IMR-90 (cell line): ENCODE results near the gene ADSS1. TPM values are rescaled to one million over a fixed set of nuclear protein-coding genes. Genes with fewer than 3 reads are reported as not detected.

Source experiments
- ATAC-seq: fragments of 200-7000 bp; cut with Tn5 transposase; 2 replicates; pipeline ENCODE4 v1.9.1; 2020; ENCODE audit warnings: low read depth, mild to moderate bottlenecking, moderate library complexity
- BruUV-seq: library from RNA; stranded (reverse); fragments of 400-500 nt; replicated peaks from 2 replicates; lab custom pipeline; 2021; lab: Mats Ljungman, UMichigan
- CTCF ChIA-PET: fragments of 300-600 bp; formaldehyde crosslinking; extraction: SDS; loops from one replicate; lab custom pipeline; 2021; ENCODE audit warnings: antibody characterized with exemption; lab: Yijun Ruan, JAX
- POLR2A ChIA-PET: fragments of 300-600 bp; sonication (Branson Sonifier 250); formaldehyde crosslinking; loops from one replicate; lab custom pipeline; 2022; ENCODE audit warnings: antibody characterized with exemption; ENCODE audit not compliant: unreplicated experiment; lab: Charles Lee
- DNase-seq: peaks from one replicate; pipeline ENCODE4 v3.0.0; 2013
- H2AFZ ChIP-seq: replicated peaks from 2 replicates; pipeline ENCODE3; 2013; ENCODE audit warnings: low read length, mild to moderate bottlenecking; ENCODE audit not compliant: poor library complexity
- H2AK5ac ChIP-seq: 2 replicates; pipeline ENCODE4 v1.6.1; 2013; ENCODE audit warnings: low read depth, low read length, inconsistent platforms
- H2AK9ac ChIP-seq: replicated peaks from 2 replicates; pipeline ENCODE3; 2013; ENCODE audit warnings: mild to moderate bottlenecking, low read depth, low read length, moderate library complexity; ENCODE audit not compliant: poor library complexity
- H2BK120ac ChIP-seq: 2 replicates; pipeline ENCODE4 v1.6.1; 2013; ENCODE audit warnings: low read depth, low read length, inconsistent platforms
- H2BK15ac ChIP-seq: 3 replicates; pipeline ENCODE4 v1.6.1; 2013; ENCODE audit warnings: low read depth, low read length, inconsistent platforms
- H2BK20ac ChIP-seq: 2 replicates; pipeline ENCODE4 v1.6.1; 2013; ENCODE audit warnings: low read depth, mild to moderate bottlenecking, inconsistent platforms, low read length, moderate library complexity
- H2BK5ac ChIP-seq: 2 replicates; pipeline ENCODE4 v1.6.1; 2013; ENCODE audit warnings: mild to moderate bottlenecking, low read depth, low read length, inconsistent platforms; ENCODE audit not compliant: poor library complexity, severe bottlenecking
- H3K14ac ChIP-seq: replicated peaks from 2 replicates; pipeline ENCODE4 v1.6.1; 2013; ENCODE audit warnings: low read depth, low read length, inconsistent platforms
- H3K18ac ChIP-seq: 2 replicates; pipeline ENCODE4 v1.6.1; 2013; ENCODE audit warnings: low read depth, low read length, control low read depth
- H3K23ac ChIP-seq: 2 replicates; pipeline ENCODE4 v1.6.1; 2013; ENCODE audit warnings: low read depth, low read length, inconsistent platforms
- H3K27ac ChIP-seq: 2 replicates; pipeline ENCODE4 v1.5.1; 2013; ENCODE audit warnings: mild to moderate bottlenecking, control low read depth, low read length; ENCODE audit not compliant: insufficient read depth
- H3K27me3 ChIP-seq: 2 replicates; pipeline ENCODE4 v1.6.1; 2013; ENCODE audit warnings: low read length; ENCODE audit not compliant: control insufficient read depth, insufficient read depth
- H3K36me3 ChIP-seq: 2 replicates; pipeline ENCODE4 v1.6.1; 2013; ENCODE audit warnings: low read length, mixed read lengths; ENCODE audit not compliant: control insufficient read depth, insufficient read depth
- H3K4ac ChIP-seq: 2 replicates; pipeline ENCODE4 v1.6.1; 2013; ENCODE audit warnings: low read depth, low read length, inconsistent platforms
- H3K4me1 ChIP-seq: 2 replicates; pipeline ENCODE4 v1.6.1; 2013; ENCODE audit warnings: low read length, mixed read lengths; ENCODE audit not compliant: control insufficient read depth, insufficient read depth
- H3K4me2 ChIP-seq: 2 replicates; pipeline ENCODE4 v1.6.1; 2013; ENCODE audit warnings: low read depth, mild to moderate bottlenecking, control low read depth, low read length, moderate library complexity
- H3K4me3 ChIP-seq: 2 replicates; pipeline ENCODE4 v1.5.1; 2013; ENCODE audit warnings: low read depth, mild to moderate bottlenecking, control low read depth, low read length, moderate library complexity; ENCODE audit not compliant: insufficient read depth
- H3K56ac ChIP-seq: 2 replicates; pipeline ENCODE4 v1.6.1; 2013; ENCODE audit warnings: low read length, inconsistent platforms; ENCODE audit not compliant: insufficient read depth; ENCODE audit errors: extremely low read depth
- H3K79me1 ChIP-seq, 2 experiments: 2 replicates each; pipeline ENCODE4 v1.6.1; 2013; ENCODE audit warnings: low read length in 2 of 2, inconsistent platforms in 1 of 2, low read depth in 1 of 2
- H3K9ac ChIP-seq: 2 replicates; pipeline ENCODE4 v1.6.1; 2013; ENCODE audit warnings: low read depth, low read length, control low read depth
- H3K9me1 ChIP-seq: 2 replicates; pipeline ENCODE4 v1.6.1; 2013; ENCODE audit warnings: low read length, inconsistent platforms; ENCODE audit not compliant: insufficient read depth
- H3K9me3 ChIP-seq: 2 replicates; pipeline ENCODE4 v1.6.1; 2013; ENCODE audit warnings: low read length; ENCODE audit not compliant: control insufficient read depth, insufficient read depth
- H4K20me1 ChIP-seq: 2 replicates; pipeline ENCODE4 v1.6.1; 2013; ENCODE audit warnings: low read length, inconsistent platforms; ENCODE audit not compliant: insufficient read depth
- H4K5ac ChIP-seq: 2 replicates; pipeline ENCODE4 v1.6.1; 2013; ENCODE audit warnings: mild to moderate bottlenecking, low read depth, low read length, control low read depth
- H4K8ac ChIP-seq, 2 experiments: 2 replicates each; pipeline ENCODE4 v1.6.1; 2013; ENCODE audit warnings: low read depth in 2 of 2, low read length in 2 of 2, control low read depth in 1 of 2, inconsistent platforms in 1 of 2
- H4K91ac ChIP-seq: 2 replicates; pipeline ENCODE4 v1.6.1; 2013; ENCODE audit warnings: low read depth, low read length, inconsistent platforms; ENCODE audit not compliant: insufficient read depth
- BHLHE40 ChIP-seq: fragments of 150-350 bp; IDR thresholded peaks from 2 replicates; pipeline ENCODE4 v1.6.1; 2016; ENCODE audit warnings: mild to moderate bottlenecking, low read depth, low read length
- MXI1 ChIP-seq: IDR thresholded peaks from 2 replicates; pipeline ENCODE4 v1.6.1; 2012; ENCODE audit warnings: low read depth, mild to moderate bottlenecking, low read length, moderate library complexity, borderline replicate concordance
- NFE2L2 ChIP-seq: fragments of 150-350 bp; IDR thresholded peaks from 2 replicates; pipeline ENCODE4 v1.6.1; 2016; ENCODE audit warnings: low read depth, mild to moderate bottlenecking, low read length
- RAD21 ChIP-seq: IDR thresholded peaks from 2 replicates; pipeline ENCODE4 v1.6.1; 2012; ENCODE audit warnings: low read length, improper control_type of control experiment
- WGBS, 2 experiments: methylation state at CpG; one replicate each; pipeline versions ENCODE4 v1.1.5 to v1.1.7; 2013; ENCODE audit warnings: missing lambda C conversion rate in 2 of 2; ENCODE audit not compliant: insufficient read length in 1 of 2; ENCODE audit errors: extremely low coverage in 2 of 2; 5-methylcytosine and 5-hydroxymethylcytosine counted together
- dilution Hi-C: fragments of 300-500 bp; cut with HindIII; formaldehyde crosslinking; loops from one replicate; pipeline ENCODE4 v1.14.3; 2018; ENCODE audit warnings: low sequenced_read_pairs; ENCODE audit not compliant: unreplicated experiment
- in situ Hi-C: fragments of 300-500 bp; cut with MboI; formaldehyde crosslinking; loops from 3 replicates; pipeline ENCODE4 v1.14.3; 2019; ENCODE audit warnings: low sequenced_read_pairs, inconsistent platforms, mixed read lengths
- intact Hi-C: fragments of 100-400 bp; cut with micrococcal nuclease; formaldehyde crosslinking; loops from 2 replicates; pipeline ENCODE4 v1.10.0; 2022
- polyA plus RNA-seq, 3 experiments: library from polyadenylated mRNA; depleted of rRNA; stranded (reverse); fragments of >200 nt; gene quantifications; 2 replicates each; pipeline ENCODE4 v1.2.3, GENCODE V29; 2012; ENCODE audit warnings: low replicate concordance in 1 of 3
- total RNA-seq: library from RNA; depleted of rRNA; stranded (reverse); fragments of >200 nt; gene quantifications from 2 replicates; pipeline ENCODE4 v1.2.3, GENCODE V29; 2012
- TF ChIP-seq, protein P1 (sequence below): fragments of 150-350 bp; IDR thresholded peaks from 2 replicates; pipeline ENCODE4 v1.6.1; 2016; ENCODE audit warnings: low read depth, mild to moderate bottlenecking, low read length, moderate library complexity, borderline replicate concordance

Gene ADSS1
- total and polyA plus RNA-seq, 2 of the 4 experiments (the other 2 are of a cell fraction), result 1.8 to 5.2 TPM

DNA sequence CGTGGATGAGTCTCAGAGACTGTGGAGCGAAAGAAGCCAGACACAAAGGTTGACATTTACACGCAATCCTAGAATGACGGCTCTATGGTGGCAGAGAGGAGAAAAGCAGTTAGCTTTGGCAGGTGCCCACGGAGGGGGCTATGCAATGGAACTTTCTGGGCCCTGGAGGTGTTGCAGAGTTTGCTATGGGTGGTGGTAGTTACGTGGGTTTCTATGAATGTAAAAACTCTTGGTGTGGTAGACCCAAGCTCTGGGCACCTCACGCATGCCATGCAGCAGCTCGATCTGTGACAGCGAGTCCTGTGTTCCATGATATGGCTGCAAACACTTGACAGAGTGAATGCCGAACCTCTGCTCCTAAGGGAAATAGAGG is 39.6 kb upstream of the ADSS1 start:
- in situ Hi-C loops, result no loop called here
- DNase-seq (no peak), ATAC-seq (no peak)
- no peak overlapping the region for H2BK5ac ChIP-seq
- no peak overlapping the region for H3K9ac ChIP-seq
- peaks cover 41% of the 10 kb centered on the region for H3K4me1 ChIP-seq
- no peak overlapping the region for H3K14ac ChIP-seq
- no peak overlapping the region for H3K4me2 ChIP-seq
- H2BK15ac ChIP-seq, result no peak overlapping the region
- H3K79me1 ChIP-seq, result peaks cover 3 to 24% of the 10 kb centered on the region in 2 experiments; a peak in 3 of 4 replicates
- no peak for TF ChIP-seq NFE2L2
- TF ChIP-seq BHLHE40, result no peak
- TF ChIP-seq, protein P1, sequence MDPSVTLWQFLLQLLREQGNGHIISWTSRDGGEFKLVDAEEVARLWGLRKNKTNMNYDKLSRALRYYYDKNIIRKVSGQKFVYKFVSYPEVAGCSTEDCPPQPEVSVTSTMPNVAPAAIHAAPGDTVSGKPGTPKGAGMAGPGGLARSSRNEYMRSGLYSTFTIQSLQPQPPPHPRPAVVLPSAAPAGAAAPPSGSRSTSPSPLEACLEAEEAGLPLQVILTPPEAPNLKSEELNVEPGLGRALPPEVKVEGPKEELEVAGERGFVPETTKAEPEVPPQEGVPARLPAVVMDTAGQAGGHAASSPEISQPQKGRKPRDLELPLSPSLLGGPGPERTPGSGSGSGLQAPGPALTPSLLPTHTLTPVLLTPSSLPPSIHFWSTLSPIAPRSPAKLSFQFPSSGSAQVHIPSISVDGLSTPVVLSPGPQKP, result no peak
- TF ChIP-seq MXI1, result no peak
- TF ChIP-seq RAD21, result no peak
- H3K18ac ChIP-seq, result no peak overlapping the region
- ChIA-PET POLR2A (no interaction called here), CTCF (no interaction called here)
- intact Hi-C loops, result no loop called here
- no peaks in the 10 kb centered on the region for H3K9me3 ChIP-seq
- WGBS, 2 experiments, result 94% methylated on average over 3 of the region's 10 CpGs; no CpG with 5 or more reads in 1 of the 2 experiments
- BruUV-seq, result no TSS peak
- no peak overlapping the region for H3K56ac ChIP-seq
- H4K20me1 ChIP-seq, result no peaks in the 10 kb centered on the region
- no peak overlapping the region for H2BK120ac ChIP-seq
- H4K8ac ChIP-seq, result no peak overlapping the region
- H4K91ac ChIP-seq, result no peak overlapping the region
- H3K4me3 ChIP-seq, result no peak overlapping the region
- no peak overlapping the region for H4K5ac ChIP-seq
- H3K23ac ChIP-seq, result no peak overlapping the region
- no peak overlapping the region for H3K27ac ChIP-seq
- H3K36me3 ChIP-seq, result no peaks in the 10 kb centered on the region
- H2BK20ac ChIP-seq, result no peak overlapping the region
- H2AK9ac ChIP-seq, result no peak overlapping the region
- no peaks in the 10 kb centered on the region for H3K27me3 ChIP-seq
- H2AFZ ChIP-seq, result no peak overlapping the region
- peaks cover 15% of the 10 kb centered on the region for H3K9me1 ChIP-seq
- dilution Hi-C loops, result no loop called here
- H3K4ac ChIP-seq, result no peak overlapping the region
- H2AK5ac ChIP-seq, result no peak overlapping the region
